ENCODE data around the gene MGST1. TPM values are rescaled to one million over a fixed set of nuclear protein-coding genes. Genes with fewer than 3 reads are reported as not detected.

Gene MGST1, protein sequence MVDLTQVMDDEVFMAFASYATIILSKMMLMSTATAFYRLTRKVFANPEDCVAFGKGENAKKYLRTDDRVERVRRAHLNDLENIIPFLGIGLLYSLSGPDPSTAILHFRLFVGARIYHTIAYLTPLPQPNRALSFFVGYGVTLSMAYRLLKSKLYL
- 100 to 1,000 TPM in 1 of 4 donors, 10 to 100 TPM in 3; 39.6 to 156 (median 85.0) TPM for total RNA-seq
- 100 to 1,000 TPM; 192 to 407 (median 218) TPM for polyA plus RNA-seq

DNA sequence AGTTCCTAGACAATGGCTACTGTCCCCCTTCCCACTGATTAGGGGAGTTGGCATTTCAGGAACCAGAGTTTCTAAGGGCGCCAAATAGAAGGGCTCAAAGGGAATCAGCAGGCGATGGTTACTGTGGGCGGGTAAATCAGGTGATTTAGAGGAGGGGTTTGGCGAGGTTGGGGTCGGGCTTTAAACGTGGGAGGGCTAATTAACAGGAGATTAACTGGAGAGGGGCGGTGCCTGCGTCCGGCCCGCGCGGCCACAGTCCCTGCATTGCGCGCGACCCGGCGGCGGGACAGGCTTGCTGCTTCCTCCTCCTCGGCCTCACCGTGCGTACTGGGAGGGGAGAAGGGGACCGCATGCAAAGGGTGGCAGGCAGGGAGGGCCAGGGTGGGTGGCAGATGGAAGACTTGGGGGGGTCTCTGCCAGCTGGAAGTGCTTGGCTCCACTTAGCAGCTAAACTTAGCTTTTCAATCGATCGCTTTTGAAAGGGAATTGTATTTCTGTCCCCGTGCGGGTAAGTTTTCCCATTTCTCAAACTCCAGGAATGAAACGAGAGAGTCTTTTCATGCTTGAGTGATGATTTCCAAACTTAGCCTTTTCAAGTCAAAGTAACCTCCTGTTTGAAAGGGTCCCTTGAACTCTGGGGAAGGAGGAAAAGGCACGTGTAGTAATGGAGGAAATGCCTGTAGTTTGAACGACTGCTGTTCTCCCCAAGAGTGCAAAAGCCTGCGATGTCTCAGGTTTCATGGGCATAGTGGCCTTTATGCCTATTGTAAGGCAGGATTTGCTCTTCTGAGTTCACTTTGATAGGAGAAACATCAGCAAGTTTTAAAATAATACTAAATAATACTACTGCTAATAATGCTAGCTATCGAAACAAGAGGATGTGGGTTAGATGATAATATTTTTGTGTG lies at the start of gene MGST1:
Gene MGST1, plus strand, starts transcription at position 255 of the 908 bp plus-strand sequence. CDS start 6,608 bp downstream, outside the sequence.
- Histone ChIP-seq H3K27me3 (no peaks in the 10 kb centered on the region), H3K27ac (peak within 1 kb of the TSS; percentile 66 to 76 (median 73)), H3K9me3 (no peaks in the 10 kb centered on the region), H3K4me1 (peaks cover 0 to 13% (median 0%) of the 10 kb centered on the region in 4 donors), H3K4me3 (peak within 1 kb of the TSS; percentile 31 to 50 (median 48)), H3K36me3 (no peaks in the 10 kb centered on the region)
- intact Hi-C loops (cut with DNase I) = loop anchor here (5.0 kb wide), 1 partner anchor 180 kb away; no protein-coding TSS in a partner anchor
- TF ChIP-seq CTCF (IDR thresholded peaks at IDR 0.05) = no peak
- peak; percentile 28 to 64 (median 50) for TF ChIP-seq POLR2AphosphoS5 (IDR thresholded peaks at IDR 0.05)
- TF ChIP-seq EP300 (IDR thresholded peaks at IDR 0.05) = no peak
- TF ChIP-seq POLR2A (IDR thresholded peaks at IDR 0.05) = peak in 1 of 2 donors; percentile 34
- DNase-seq = peak; percentile 80
- 2 to 6% methylated on average over 31 of the region's 31 CpGs for WGBS, 2 donors

GRCh38 chr12:16299403-16299802 lies 48.0 kb upstream of the MGST1 start:
- H3K27ac ChIP-seq = no peak overlapping the region
- H3K27me3 ChIP-seq = no peaks in the 10 kb centered on the region
- intact Hi-C loops (cut with DNase I) = no loop called here
- no peak for DNase-seq
- no peaks in the 10 kb centered on the region for H3K9me3 ChIP-seq
- no peak overlapping the region for H3K4me3 ChIP-seq
- WGBS, 2 donors = 16 to 61% methylated on average over 2 of the region's 2 CpGs
- peaks cover 0 to 31% (median 26%) of the 10 kb centered on the region in 4 donors for H3K4me1 ChIP-seq
- TF ChIP-seq EP300 (IDR thresholded peaks at IDR 0.05) (no peak), CTCF (IDR thresholded peaks at IDR 0.05) (no peak), POLR2A (IDR thresholded peaks at IDR 0.05) (no peak)
- no peaks in the 10 kb centered on the region for H3K36me3 ChIP-seq

- Histone ChIP-seq H3K36me3 (no peaks in the 10 kb centered on the region), H3K4me3 (no peak overlapping the region), H3K27ac (peak overlapping the region; percentile 35 to 56 (median 48)), H3K9me3 (no peaks in the 10 kb centered on the region), H3K27me3 (no peaks in the 10 kb centered on the region), H3K4me1 (peaks cover 0 to 30% (median 24%) of the 10 kb centered on the region in 4 donors)
- 47 to 69% methylated on average over 1 of the region's 1 CpG for WGBS, 2 donors
- no peak for DNase-seq
- TF ChIP-seq POLR2A (IDR thresholded peaks at IDR 0.05) (no peak), POLR2AphosphoS5 (IDR thresholded peaks at IDR 0.05) (no peak), EP300 (IDR thresholded peaks at IDR 0.05) (no peak), CTCF (IDR thresholded peaks at IDR 0.05) (no peak)
- intact Hi-C loops (cut with DNase I) = no loop called here
Measured at GRCh38 chr12:16300122-16300521, 47.3 kb upstream of the MGST1 start.

GRCh38 chr12:16300736-16301135 lies 46.7 kb upstream of the MGST1 start:
- intact Hi-C loops (cut with DNase I) = no loop called here
- H3K9me3 ChIP-seq = no peaks in the 10 kb centered on the region
- peaks cover 0 to 30% (median 24%) of the 10 kb centered on the region in 4 donors for H3K4me1 ChIP-seq
- no peaks in the 10 kb centered on the region for H3K27me3 ChIP-seq
- H3K36me3 ChIP-seq = no peaks in the 10 kb centered on the region
- TF ChIP-seq POLR2A (IDR thresholded peaks at IDR 0.05) (no peak), POLR2AphosphoS5 (IDR thresholded peaks at IDR 0.05) (peak in 2 of 4 donors; percentile 12 to 21), CTCF (IDR thresholded peaks at IDR 0.05) (no peak), EP300 (IDR thresholded peaks at IDR 0.05) (no peak)
- peak; percentile 74 for DNase-seq
- H3K27ac ChIP-seq = peak overlapping the region; percentile 35 to 56 (median 48)
- WGBS, 2 donors = 86 to 96% methylated on average over 7 of the region's 7 CpGs
- H3K4me3 ChIP-seq = no peak overlapping the region

Data from sigmoid colon (tissue), 7 donors.